ENCODE data around the gene ODAM.

ODAM gene

DNA sequence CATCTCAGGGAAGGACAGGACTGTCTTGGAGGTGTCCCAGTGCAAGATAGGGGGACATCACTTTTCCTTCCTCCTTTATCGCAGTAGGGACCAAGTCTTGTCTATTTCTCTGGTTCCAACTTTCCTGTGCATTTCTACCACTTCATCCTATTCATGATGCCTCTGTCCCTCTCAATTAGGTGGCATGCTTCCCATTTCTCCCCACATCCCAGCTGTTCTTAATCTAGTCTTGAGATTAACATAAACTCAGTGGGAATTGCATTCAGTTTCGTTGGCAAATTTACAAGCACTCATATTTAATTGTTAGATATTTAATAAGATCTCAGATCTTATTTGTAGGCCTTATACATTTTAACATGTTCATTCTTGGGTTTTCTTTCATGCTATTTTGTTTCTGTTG is 15.7 kb upstream of the ODAM start:
- ChIA-PET POLR2A (no interaction called here), CTCF (no interaction called here)
- H3K36me3 ChIP-seq (ENCODE audit: control insufficient read depth in 2 of 2, insufficient read depth in 1 of 2, low read length in 2 of 2) = no peaks in the 10 kb centered on the region
- no peak overlapping the region for H3K27ac ChIP-seq (ENCODE audit: extremely low read depth, low read depth, low read length)
- no peak overlapping the region for H3K4me3 ChIP-seq (ENCODE audit: low read depth, low read length)
- no peaks in the 10 kb centered on the region for H3K9me3 ChIP-seq (ENCODE audit: control insufficient read depth, insufficient read depth, low read depth, low read length)
- TF ChIP-seq TRIM28 (IDR thresholded peaks at IDR 0.05; ENCODE audit: borderline replicate concordance, low read length) = no peak
- no peaks in the 10 kb centered on the region for H3K4me1 ChIP-seq (ENCODE audit: control insufficient read depth, insufficient read depth, low read length)

DNA sequence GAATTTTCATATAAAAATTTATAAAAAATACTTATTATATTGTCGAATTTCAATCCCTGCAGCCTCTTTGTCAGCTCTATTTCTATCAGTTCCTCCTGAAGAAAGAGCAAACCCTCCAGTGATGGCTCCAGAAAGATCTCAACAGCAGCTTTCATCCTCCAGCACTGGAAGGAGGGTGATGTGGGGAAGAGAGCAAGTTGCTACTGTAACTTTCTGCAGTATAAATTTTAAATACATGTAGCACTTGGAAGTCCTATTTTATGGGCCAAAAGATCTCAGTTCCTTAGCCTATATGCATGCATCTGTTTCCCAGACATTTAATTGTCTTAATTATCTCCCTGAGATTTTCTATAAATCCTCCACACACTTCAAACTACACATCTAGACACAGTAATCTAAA is 13.7 kb upstream of the ODAM start:
- no peaks in the 10 kb centered on the region for H3K9me3 ChIP-seq (ENCODE audit: control insufficient read depth, insufficient read depth, low read depth, low read length)
- no peak overlapping the region for H3K27ac ChIP-seq (ENCODE audit: extremely low read depth, low read depth, low read length)
- CTCF ChIA-PET = interaction anchor here (0.6 to 3.7 kb wide), 3 partner anchors 12 to 907 kb away, joined by 5 to 15 read pairs (median 12); no protein-coding TSS in a partner anchor
- H3K4me1 ChIP-seq (ENCODE audit: control insufficient read depth, insufficient read depth, low read length) = no peaks in the 10 kb centered on the region
- TF ChIP-seq, protein P1, sequence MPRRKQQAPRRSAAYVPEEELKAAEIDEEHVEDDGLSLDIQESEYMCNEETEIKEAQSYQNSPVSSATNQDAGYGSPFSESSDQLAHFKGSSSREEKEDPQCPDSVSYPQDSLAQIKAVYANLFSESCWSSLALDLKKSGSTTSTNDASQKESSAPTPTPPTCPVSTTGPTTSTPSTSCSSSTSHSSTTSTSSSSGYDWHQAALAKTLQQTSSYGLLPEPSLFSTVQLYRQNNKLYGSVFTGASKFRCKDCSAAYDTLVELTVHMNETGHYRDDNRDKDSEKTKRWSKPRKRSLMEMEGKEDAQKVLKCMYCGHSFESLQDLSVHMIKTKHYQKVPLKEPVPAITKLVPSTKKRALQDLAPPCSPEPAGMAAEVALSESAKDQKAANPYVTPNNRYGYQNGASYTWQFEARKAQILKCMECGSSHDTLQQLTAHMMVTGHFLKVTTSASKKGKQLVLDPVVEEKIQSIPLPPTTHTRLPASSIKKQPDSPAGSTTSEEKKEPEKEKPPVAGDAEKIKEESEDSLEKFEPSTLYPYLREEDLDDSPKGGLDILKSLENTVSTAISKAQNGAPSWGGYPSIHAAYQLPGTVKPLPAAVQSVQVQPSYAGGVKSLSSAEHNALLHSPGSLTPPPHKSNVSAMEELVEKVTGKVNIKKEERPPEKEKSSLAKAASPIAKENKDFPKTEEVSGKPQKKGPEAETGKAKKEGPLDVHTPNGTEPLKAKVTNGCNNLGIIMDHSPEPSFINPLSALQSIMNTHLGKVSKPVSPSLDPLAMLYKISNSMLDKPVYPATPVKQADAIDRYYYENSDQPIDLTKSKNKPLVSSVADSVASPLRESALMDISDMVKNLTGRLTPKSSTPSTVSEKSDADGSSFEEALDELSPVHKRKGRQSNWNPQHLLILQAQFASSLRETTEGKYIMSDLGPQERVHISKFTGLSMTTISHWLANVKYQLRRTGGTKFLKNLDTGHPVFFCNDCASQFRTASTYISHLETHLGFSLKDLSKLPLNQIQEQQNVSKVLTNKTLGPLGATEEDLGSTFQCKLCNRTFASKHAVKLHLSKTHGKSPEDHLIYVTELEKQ (tag by site-specific recombination; IDR thresholded peaks at IDR 0.05; ENCODE audit: borderline replicate concordance) = no peak
- TF ChIP-seq ZBTB7A (tag by site-specific recombination; IDR thresholded peaks at IDR 0.05; ENCODE audit: low read depth) (no peak), ZNF623 (tag by site-specific recombination; IDR thresholded peaks at IDR 0.05) (no peak)
- POLR2A ChIA-PET = no interaction called here
- no peak overlapping the region for H3K4me3 ChIP-seq (ENCODE audit: low read depth, low read length)
- H3K36me3 ChIP-seq (ENCODE audit: control insufficient read depth in 2 of 2, insufficient read depth in 1 of 2, low read length in 2 of 2) = no peaks in the 10 kb centered on the region

DNA sequence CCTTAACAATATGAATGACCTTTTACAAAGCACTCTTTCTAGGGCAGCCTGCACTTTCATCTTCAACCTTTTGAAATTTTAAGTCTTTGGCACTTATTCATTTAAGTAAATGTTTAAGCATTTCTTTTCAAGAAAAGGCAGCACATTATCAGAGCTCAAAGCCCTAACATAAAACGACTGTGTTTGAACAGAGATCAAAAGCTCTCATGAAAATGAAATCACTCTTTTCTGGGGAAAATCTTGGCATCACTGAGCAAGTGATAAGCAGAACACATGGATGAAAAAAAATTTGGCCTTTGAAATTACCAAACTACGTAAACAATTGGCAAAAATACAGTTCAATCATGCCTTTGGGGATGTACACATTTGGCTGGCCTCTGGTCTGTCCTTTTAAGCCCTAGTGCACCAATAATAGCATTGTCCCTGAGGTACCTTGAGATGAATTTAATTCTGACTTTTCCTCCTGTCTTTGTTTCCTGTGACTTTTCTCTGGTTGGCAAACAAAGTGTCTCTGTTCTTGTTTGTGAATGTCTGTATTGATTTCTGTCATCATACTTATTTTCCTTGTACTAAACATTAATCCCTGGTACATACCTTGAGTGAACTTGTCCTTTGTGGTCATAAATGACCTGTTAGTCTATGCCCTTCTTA is 12.9 kb upstream of the ODAM start:
- ChIA-PET POLR2A (no interaction called here), CTCF (interaction anchor here (0.6 to 3.7 kb wide), 15 partner anchors 8 to 908 kb away, joined by 3 to 15 read pairs (median 5); no protein-coding TSS in a partner anchor)
- H3K27ac ChIP-seq (ENCODE audit: extremely low read depth, low read depth, low read length) = no peak overlapping the region
- H3K4me1 ChIP-seq (ENCODE audit: control insufficient read depth, insufficient read depth, low read length) = no peaks in the 10 kb centered on the region
- H3K4me3 ChIP-seq (ENCODE audit: low read depth, low read length) = no peak overlapping the region
- no peaks in the 10 kb centered on the region for H3K9me3 ChIP-seq (ENCODE audit: control insufficient read depth, insufficient read depth, low read depth, low read length)
- no peaks in the 10 kb centered on the region for H3K36me3 ChIP-seq (ENCODE audit: control insufficient read depth in 2 of 2, insufficient read depth in 1 of 2, low read length in 2 of 2)
- no peak for TF ChIP-seq ZNF677 (tag by site-specific recombination; IDR thresholded peaks at IDR 0.05)
- TF ChIP-seq ZNF600 (tag by site-specific recombination; IDR thresholded peaks at IDR 0.05) = no peak
- no peak for TF ChIP-seq ZNF791 (tag by site-specific recombination; IDR thresholded peaks at IDR 0.05)
- TF ChIP-seq, protein P2, sequence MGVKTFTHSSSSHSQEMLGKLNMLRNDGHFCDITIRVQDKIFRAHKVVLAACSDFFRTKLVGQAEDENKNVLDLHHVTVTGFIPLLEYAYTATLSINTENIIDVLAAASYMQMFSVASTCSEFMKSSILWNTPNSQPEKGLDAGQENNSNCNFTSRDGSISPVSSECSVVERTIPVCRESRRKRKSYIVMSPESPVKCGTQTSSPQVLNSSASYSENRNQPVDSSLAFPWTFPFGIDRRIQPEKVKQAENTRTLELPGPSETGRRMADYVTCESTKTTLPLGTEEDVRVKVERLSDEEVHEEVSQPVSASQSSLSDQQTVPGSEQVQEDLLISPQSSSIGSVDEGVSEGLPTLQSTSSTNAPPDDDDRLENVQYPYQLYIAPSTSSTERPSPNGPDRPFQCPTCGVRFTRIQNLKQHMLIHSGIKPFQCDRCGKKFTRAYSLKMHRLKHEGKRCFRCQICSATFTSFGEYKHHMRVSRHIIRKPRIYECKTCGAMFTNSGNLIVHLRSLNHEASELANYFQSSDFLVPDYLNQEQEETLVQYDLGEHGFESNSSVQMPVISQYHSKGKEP (tag by site-specific recombination; IDR thresholded peaks at IDR 0.05) = no peak
- no peak for TF ChIP-seq ZNF138 (tag by site-specific recombination; IDR thresholded peaks at IDR 0.05; ENCODE audit: borderline replicate concordance)
- TF ChIP-seq, protein P3, sequence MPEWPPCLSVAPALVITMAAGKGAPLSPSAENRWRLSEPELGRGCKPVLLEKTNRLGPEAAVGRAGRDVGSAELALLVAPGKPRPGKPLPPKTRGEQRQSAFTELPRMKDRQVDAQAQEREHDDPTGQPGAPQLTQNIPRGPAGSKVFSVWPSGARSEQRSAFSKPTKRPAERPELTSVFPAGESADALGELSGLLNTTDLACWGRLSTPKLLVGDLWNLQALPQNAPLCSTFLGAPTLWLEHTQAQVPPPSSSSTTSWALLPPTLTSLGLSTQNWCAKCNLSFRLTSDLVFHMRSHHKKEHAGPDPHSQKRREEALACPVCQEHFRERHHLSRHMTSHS (tag by site-specific recombination; IDR thresholded peaks at IDR 0.05) = no peak
- TF ChIP-seq ZFHX2 (tag by site-specific recombination; conservative IDR thresholded peaks at IDR 0.05) = no peak
- no peak for TF ChIP-seq ZNF112 (tag by site-specific recombination; IDR thresholded peaks at IDR 0.05)
- no peak for TF ChIP-seq KLF7 (tag by site-specific recombination; IDR thresholded peaks at IDR 0.05; ENCODE audit: borderline replicate concordance)
- TF ChIP-seq ZNF654 (tag by site-specific recombination; IDR thresholded peaks at IDR 0.05; ENCODE audit: low read depth) = no peak
- no peak for TF ChIP-seq ZNF248 (tag by site-specific recombination; IDR thresholded peaks at IDR 0.05)
- no peak for TF ChIP-seq ZFP69B (tag by site-specific recombination; IDR thresholded peaks at IDR 0.05)
- TF ChIP-seq, protein P4, sequence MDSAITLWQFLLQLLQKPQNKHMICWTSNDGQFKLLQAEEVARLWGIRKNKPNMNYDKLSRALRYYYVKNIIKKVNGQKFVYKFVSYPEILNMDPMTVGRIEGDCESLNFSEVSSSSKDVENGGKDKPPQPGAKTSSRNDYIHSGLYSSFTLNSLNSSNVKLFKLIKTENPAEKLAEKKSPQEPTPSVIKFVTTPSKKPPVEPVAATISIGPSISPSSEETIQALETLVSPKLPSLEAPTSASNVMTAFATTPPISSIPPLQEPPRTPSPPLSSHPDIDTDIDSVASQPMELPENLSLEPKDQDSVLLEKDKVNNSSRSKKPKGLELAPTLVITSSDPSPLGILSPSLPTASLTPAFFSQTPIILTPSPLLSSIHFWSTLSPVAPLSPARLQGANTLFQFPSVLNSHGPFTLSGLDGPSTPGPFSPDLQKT (IDR thresholded peaks at IDR 0.05; ENCODE audit: borderline replicate concordance, low read depth, low read length) = no peak

Measured in HEK293 (cell line).